Pancreas (tissue), 10 donors: Measurements from ENCODE around the gene LGALS3. TPM values are rescaled to one million over a fixed set of nuclear protein-coding genes. Genes with fewer than 3 reads are reported as not detected.

Experiments used
- ATAC-seq, 4 donors: fragments of 200-7000 bp; cut with Tn5 transposase; one replicate each; pipeline versions ENCODE4 v1.8.0 to v1.9.1; 2020; ENCODE audit warnings: mild to moderate bottlenecking in 4 of 4, moderate library complexity in 4 of 4
- DNase-seq, 6 donors: peaks; one replicate each; pipeline ENCODE4 v3.0.0-alpha.2; 2020
- FAIRE-seq: peaks from 2 replicates; lab custom pipeline; 2012; peaks lifted over from hg19 to GRCh38; lab: Jason Lieb, UNC
- H3K27ac ChIP-seq, 4 donors: fragments of 200-600 bp; sonication (generic); 1 replicate in 3 of 4; 2 replicates in 1 of 4; pipeline versions ENCODE4 v1.5.0 to v1.8.0; 2020
- H3K27me3 ChIP-seq, 4 donors: fragments of 200-600 bp; one replicate each; pipeline ENCODE4 v1.8.0; 2021
- H3K36me3 ChIP-seq, 3 donors: fragments of 200-600 bp; sonication (generic) in 1 of 3; one replicate each; pipeline versions ENCODE4 v1.5.0 to v1.8.0; 2020 to 2021
- H3K4me1 ChIP-seq, 3 donors: fragments of 200-600 bp; one replicate each; pipeline ENCODE4 v1.8.0; 2021
- H3K4me3 ChIP-seq, 4 donors: fragments of 200-600 bp; sonication (generic) in 2 of 4; one replicate each; pipeline versions ENCODE4 v1.5.0 to v1.8.0; 2020 to 2021
- H3K9me3 ChIP-seq, 4 donors: fragments of 200-600 bp; one replicate each; pipeline ENCODE4 v1.8.0; 2021
- CTCF ChIP-seq, 4 donors: fragments of 200-600 bp; sonication (generic) in 3 of 4; IDR thresholded peaks; one replicate each; pipeline versions ENCODE4 v1.5.0 to v1.8.0; 2021; ENCODE audit warnings: antibody characterized with exemption in 4 of 4
- WGBS, 2 donors: extraction: QIAGEN DNeasy Blood & Tissue Kit; methylation state at CpG; one replicate each; pipeline ENCODE4 v1.1.7; 2013; 5-methylcytosine and 5-hydroxymethylcytosine counted together
- intact Hi-C, 3 donors: fragments of 100-400 bp; cut with DNase I; formaldehyde crosslinking; loops; one replicate each; pipeline versions ENCODE4 v1.11.1 to v1.14.2; 2022
- polyA plus RNA-seq, 2 donors: library from polyadenylated mRNA; stranded (reverse); fragments of 200-250 nt; gene quantifications; one replicate each; pipeline ENCODE4 v1.2.3, GENCODE V29; 2013
- total RNA-seq, 6 donors: library from RNA; stranded (reverse); fragmentation: NEBNext Ultra II Directional in 4 of 6; extraction: Animal tissue kit (Norgen Biotek cat#: 25700) in 4 of 6; gene quantifications; one replicate each; pipeline versions ENCODE4 v1.2.1 to v1.2.4, GENCODE V29; 2021 to 2023
- donor health status: healthy with polysubstance abuse.
- donor health status: DM: no; HTN: no; CAD: no; lungs with moderate emphysema.
- donor health status: DM: no; HTN: no; CAD: no.
- donor health status: control.
- donor health status: control.
- donor health status: Bipolar disorder and iron deficiency.
- donor health status: DM: yes; HTN: yes; CAD: no.
- donor health status: DM: no; HTN: no; CAD: no.
- donor health status: DM: no; HTN: no; CAD: no.
- donor health status: DM: yes; HTN: yes; CAD: no.

LGALS3 gene
- total and polyA plus RNA-seq, 8 donors: 22.6 to 77.8 (median 50.0) TPM

GRCh38 chr14:55139696-55140509 is 10.9 kb downstream of the LGALS3 start:
- DNase-seq: peak in 1 of 6 donors; percentile 32
- 36% methylated on average over 4 of the region's 4 CpGs for WGBS, 2 donors
- no peaks in the 10 kb centered on the region for H3K9me3 ChIP-seq
- H3K36me3 ChIP-seq: peaks cover 0 to 22% (median 0%) of the 10 kb centered on the region in 3 donors
- intact Hi-C loops: no loop called here
- FAIRE-seq: no peak
- ATAC-seq: peak; percentile 21 to 84 (median 70)
- TF ChIP-seq CTCF (IDR thresholded peaks at IDR 0.05): no peak
- H3K27me3 ChIP-seq: no peaks in the 10 kb centered on the region
- peaks cover 0 to 8% (median 3%) of the 10 kb centered on the region in 3 donors for H3K4me1 ChIP-seq
- no peak overlapping the region for H3K4me3 ChIP-seq
- H3K27ac ChIP-seq: peak overlapping the region in 1 of 4 donors; percentile 9

GRCh38 chr14:55141825-55142224 is 12.8 kb downstream of the LGALS3 start:
- ATAC-seq (no peak), DNase-seq (no peak), FAIRE-seq (no peak)
- TF ChIP-seq CTCF (IDR thresholded peaks at IDR 0.05): no peak
- no peaks in the 10 kb centered on the region for H3K27me3 ChIP-seq
- WGBS, 2 donors: 96 to 97% methylated on average over 3 of the region's 3 CpGs
- intact Hi-C loops: no loop called here
- H3K36me3 ChIP-seq: peaks cover 0 to 22% (median 0%) of the 10 kb centered on the region in 3 donors
- H3K4me1 ChIP-seq: peaks cover 0 to 8% (median 3%) of the 10 kb centered on the region in 3 donors
- no peak overlapping the region for H3K4me3 ChIP-seq
- no peak overlapping the region for H3K27ac ChIP-seq
- H3K9me3 ChIP-seq: no peaks in the 10 kb centered on the region

GRCh38 chr14:55142466-55142865 is 13.4 kb downstream of the LGALS3 start:
- DNase-seq (no peak), FAIRE-seq (no peak), ATAC-seq (no peak)
- intact Hi-C loops: no loop called here
- WGBS, 2 donors: 91 to 94% methylated on average over 2 of the region's 2 CpGs
- no peak overlapping the region for H3K4me3 ChIP-seq
- H3K9me3 ChIP-seq: no peaks in the 10 kb centered on the region
- H3K4me1 ChIP-seq: peaks cover 0 to 3% (median 2%) of the 10 kb centered on the region in 3 donors
- H3K27ac ChIP-seq: no peak overlapping the region
- TF ChIP-seq CTCF (IDR thresholded peaks at IDR 0.05): no peak
- peaks cover 0 to 22% (median 0%) of the 10 kb centered on the region in 3 donors for H3K36me3 ChIP-seq
- H3K27me3 ChIP-seq: no peaks in the 10 kb centered on the region

- DNase-seq (no peak), FAIRE-seq (no peak), ATAC-seq (no peak)
- Histone ChIP-seq H3K27me3 (no peaks in the 10 kb centered on the region), H3K4me3 (no peak overlapping the region), H3K9me3 (no peaks in the 10 kb centered on the region), H3K4me1 (no peaks in the 10 kb centered on the region), H3K27ac (no peak overlapping the region), H3K36me3 (peaks cover 0 to 10% (median 0%) of the 10 kb centered on the region in 3 donors)
- TF ChIP-seq CTCF (IDR thresholded peaks at IDR 0.05): no peak
- intact Hi-C loops: no loop called here
- WGBS, 2 donors: 91 to 94% methylated on average over 2 of the region's 2 CpGs
Observed at GRCh38 chr14:55146425-55146824, 17.4 kb downstream of the LGALS3 start.

GRCh38 chr14:55151601-55152000 is 22.5 kb downstream of the LGALS3 start:
- Histone ChIP-seq H3K9me3 (no peaks in the 10 kb centered on the region), H3K36me3 (no peaks in the 10 kb centered on the region), H3K4me1 (no peaks in the 10 kb centered on the region), H3K4me3 (no peak overlapping the region), H3K27ac (no peak overlapping the region), H3K27me3 (no peaks in the 10 kb centered on the region)
- ATAC-seq (no peak), DNase-seq (no peak), FAIRE-seq (no peak)
- intact Hi-C loops: no loop called here
- WGBS, 2 donors: 82 to 88% methylated on average over 1 of the region's 1 CpG
- TF ChIP-seq CTCF (IDR thresholded peaks at IDR 0.05): no peak
